GM13976 (cell line): Measurements from ENCODE around the gene PDE6B.

Experiments
- DNase-seq: peaks from one replicate; pipeline ENCODE4 v3.0.0; 2012; ENCODE audit warnings: low spot score
- CTCF ChIP-seq: IDR thresholded peaks from 2 replicates; pipeline ENCODE4 v1.5.1; 2012; ENCODE audit warnings: borderline replicate concordance, mild to moderate bottlenecking; ENCODE audit not compliant: insufficient read depth; ENCODE audit errors: extremely low read depth, missing control alignments, control extremely low read depth
- in situ Hi-C: fragments of 300-500 bp; cut with MboI; formaldehyde crosslinking; loops from one replicate; pipeline ENCODE4 v1.12.0; 2022; ENCODE audit warnings: low sequenced_read_pairs, mixed read lengths, inconsistent platforms; ENCODE audit not compliant: unreplicated experiment

The PDE6B gene

GRCh38 chr4:627347-628125 lies 2.2 kb downstream of the PDE6B start:
- TF ChIP-seq CTCF: no peak
- DNase-seq: no peak
- in situ Hi-C loops: no loop called here

GRCh38 chr4:628311-628741 lies 3.0 kb downstream of the PDE6B start:
- no peak for DNase-seq
- in situ Hi-C loops: no loop called here
- no peak for TF ChIP-seq CTCF

- TF ChIP-seq CTCF: no peak
- DNase-seq: no peak
- in situ Hi-C loops: no loop called here
Observed at GRCh38 chr4:628821-629635, 3.7 kb downstream of the PDE6B start.

GRCh38 chr4:629636-629914 lies 4.2 kb downstream of the PDE6B start:
- in situ Hi-C loops: no loop called here
- no peak for DNase-seq
- no peak for TF ChIP-seq CTCF

GRCh38 chr4:629915-630641 lies 4.7 kb downstream of the PDE6B start:
- no peak for DNase-seq

More at GRCh38 chr4:629915-630641, 4.7 kb downstream of the PDE6B start:
- no peak for TF ChIP-seq CTCF
- in situ Hi-C loops: no loop called here
